Endothelial cell of umbilical vein (primary cell): Measurements from ENCODE around the gene CCDC27. TPM values are rescaled to one million over a fixed set of nuclear protein-coding genes. Genes with fewer than 3 reads are reported as not detected.

Experiments used
- BruUV-seq: library from RNA; stranded (reverse); fragments of 400-500 nt; replicated peaks from 2 replicates; lab custom pipeline; 2021; lab: Mats Ljungman, UMichigan
- CTCF ChIA-PET: fragments of 300-600, 350-600 bp; sonication (Branson Sonifier 250); formaldehyde crosslinking; loops from one replicate; lab custom pipeline; 2021; ENCODE audit warnings: antibody characterized with exemption, inconsistent platforms; lab: Charles Lee
- POLR2A ChIA-PET: fragments of 300-600, 350-600 bp; sonication (Branson Sonifier 250); formaldehyde crosslinking; loops from one replicate; lab custom pipeline; 2021; ENCODE audit warnings: antibody characterized with exemption, inconsistent platforms; lab: Charles Lee
- DNase-seq: peaks from one replicate; pipeline ENCODE4 v3.0.0-alpha.2; 2011; ENCODE audit warnings: low read depth, low spot score
- FAIRE-seq: peaks from 2 replicates; lab custom pipeline; 2011; peaks lifted over from hg19 to GRCh38; lab: Jason Lieb, UNC
- H2AFZ ChIP-seq: 2 replicates; pipeline ENCODE4 v1.6.0; 2012; ENCODE audit warnings: low read depth, low read length, control low read depth, inconsistent platforms
- H3K27ac ChIP-seq: 2 replicates; pipeline ENCODE4 v1.5.1; 2011; ENCODE audit warnings: low read depth, mild to moderate bottlenecking, control low read depth, low read length, moderate library complexity; ENCODE audit not compliant: insufficient read depth
- H3K27me3 ChIP-seq, 2 experiments: 2 replicates each; pipeline versions ENCODE4 v1.6.0 to v1.6.1; 2011; ENCODE audit warnings: low read length in 2 of 2, mixed read lengths in 1 of 2; ENCODE audit not compliant: control insufficient read depth in 2 of 2, insufficient read depth in 2 of 2
- H3K36me3 ChIP-seq, 2 experiments: 2 replicates in 1 of 2; 3 replicates in 1 of 2; pipeline ENCODE4 v1.5.1; 2011; ENCODE audit warnings: low read length in 2 of 2, mild to moderate bottlenecking in 1 of 2, moderate library complexity in 1 of 2; ENCODE audit not compliant: control insufficient read depth in 2 of 2, insufficient read depth in 2 of 2; ENCODE audit errors: extremely low read depth in 1 of 2
- H3K4me1 ChIP-seq: 3 replicates; pipeline ENCODE4 v1.5.1; 2011; ENCODE audit warnings: mild to moderate bottlenecking, low read length; ENCODE audit not compliant: control insufficient read depth, insufficient read depth; ENCODE audit errors: extremely low read depth
- H3K4me2 ChIP-seq: 2 replicates; pipeline ENCODE4 v1.6.1; 2011; ENCODE audit warnings: low read length, control low read depth, mixed read lengths; ENCODE audit not compliant: insufficient read depth
- H3K4me3 ChIP-seq, 3 experiments: fragments of 200-600 bp in 1 of 3; sonication (generic), shearing (Covaris generic) in 1 of 3; replicated peaks in 1 of 3; 2 replicates each; pipeline ENCODE4 v1.5.1; 2011 to 2016; ENCODE audit warnings: control low read depth in 3 of 3, low read length in 3 of 3, mild to moderate bottlenecking in 2 of 3, inconsistent platforms in 1 of 3, low read depth in 1 of 3, moderate library complexity in 1 of 3; ENCODE audit not compliant: insufficient read depth in 1 of 3
- H3K79me2 ChIP-seq: 2 replicates; pipeline ENCODE4 v1.6.0; 2012; ENCODE audit warnings: low read length, inconsistent platforms; ENCODE audit not compliant: control insufficient read depth, insufficient read depth
- H3K9ac ChIP-seq: replicated peaks from 2 replicates; pipeline ENCODE3; 2011; ENCODE audit warnings: low read length, control low read depth; ENCODE audit not compliant: insufficient read depth; ENCODE audit errors: extremely low read depth
- H3K9me1 ChIP-seq: replicated peaks from 3 replicates; pipeline ENCODE4 v1.6.0; 2011; ENCODE audit warnings: mild to moderate bottlenecking, low read length; ENCODE audit not compliant: control insufficient read depth, insufficient read depth; ENCODE audit errors: extremely low read depth
- H3K9me3 ChIP-seq: replicated peaks from 2 replicates; pipeline ENCODE4 v1.5.1; 2012; ENCODE audit warnings: low read length, inconsistent platforms; ENCODE audit not compliant: control insufficient read depth, insufficient read depth
- H4K20me1 ChIP-seq: replicated peaks from 2 replicates; pipeline ENCODE3; 2011; ENCODE audit warnings: mild to moderate bottlenecking, low read length; ENCODE audit not compliant: control insufficient read depth, insufficient read depth; ENCODE audit errors: extremely low read depth
- CTCF ChIP-seq, 2 donors: IDR thresholded peaks; 1 replicate in 1 of 2; 2 replicates in 1 of 2; pipeline ENCODE4 v1.5.1; 2011; ENCODE audit warnings: low read length in 2 of 2, mild to moderate bottlenecking in 2 of 2, moderate library complexity in 2 of 2, control low read depth in 1 of 2, inconsistent platforms in 1 of 2, low read depth in 1 of 2; ENCODE audit not compliant: insufficient read depth in 1 of 2; ENCODE audit errors: extremely low read depth in 1 of 2
- EZH2 ChIP-seq: IDR thresholded peaks from 2 replicates; pipeline ENCODE4 v1.6.1; 2012; ENCODE audit warnings: borderline replicate concordance, low read depth, mild to moderate bottlenecking, moderate library complexity, low read length, inconsistent platforms; ENCODE audit not compliant: severe bottlenecking
- FOS ChIP-seq: IDR thresholded peaks from 2 replicates; pipeline ENCODE4 v1.6.1; 2011; ENCODE audit warnings: mild to moderate bottlenecking, low read length, moderate library complexity, borderline replicate concordance; ENCODE audit not compliant: insufficient read depth
- GATA2 ChIP-seq: IDR thresholded peaks from 2 replicates; pipeline ENCODE4 v1.7.0; 2011; ENCODE audit warnings: low read depth, mild to moderate bottlenecking, moderate library complexity, mixed read lengths, low read length; ENCODE audit not compliant: insufficient read length, insufficient read depth
- JUN ChIP-seq: IDR thresholded peaks from 2 replicates; pipeline ENCODE4 v1.6.1; 2011; ENCODE audit warnings: borderline replicate concordance, low read depth; ENCODE audit not compliant: insufficient read length, insufficient read depth
- MAX ChIP-seq: IDR thresholded peaks from 2 replicates; pipeline ENCODE4 v1.6.1; 2011; ENCODE audit not compliant: insufficient read depth, insufficient read length
- MYC ChIP-seq: IDR thresholded peaks from one replicate; pipeline ENCODE4 v1.6.1; 2011; ENCODE audit warnings: mild to moderate bottlenecking, low read depth, low read length
- POLR2A ChIP-seq: IDR thresholded peaks from 2 replicates; pipeline ENCODE4 v1.6.1; 2012; ENCODE audit warnings: low read depth, mild to moderate bottlenecking, control low read depth, low read length
- POLR2AphosphoS5 ChIP-seq: IDR thresholded peaks from 2 replicates; pipeline ENCODE4 v1.6.1; 2012; ENCODE audit warnings: low read depth, mild to moderate bottlenecking, control low read depth, low read length, moderate library complexity; ENCODE audit not compliant: insufficient read depth
- dilution Hi-C: fragments of 300-500 bp; cut with MboI; formaldehyde crosslinking; loops from one replicate; pipeline ENCODE4 v1.15.0; 2019; ENCODE audit warnings: low sequenced_read_pairs; ENCODE audit not compliant: extremely low pct_ligation_motif_present
- intact Hi-C: fragments of 100-400 bp; cut with micrococcal nuclease; formaldehyde crosslinking; loops from one replicate; pipeline ENCODE4 v1.10.0; 2022
- polyA plus RNA-seq, 4 experiments: library from polyadenylated mRNA; depleted of rRNA in 3 of 4; stranded (reverse) in 3 of 4; unstranded in 1 of 4; fragments of >200 nt; gene quantifications; 2 replicates each; pipeline versions ENCODE4 v1.2.1 to v1.2.3, GENCODE V29; 2011 to 2012; ENCODE audit warnings: missing spikeins in 1 of 4
- total RNA-seq: library from RNA; stranded (reverse); gene quantifications from 2 replicates; pipeline ENCODE4 v1.2.3, GENCODE V29; 2021

The CCDC27 gene
- total and polyA plus RNA-seq, 2 donors (not counting 3 experiments of a cell fraction or from before 2014, with no cell fraction given): not detected

DNA sequence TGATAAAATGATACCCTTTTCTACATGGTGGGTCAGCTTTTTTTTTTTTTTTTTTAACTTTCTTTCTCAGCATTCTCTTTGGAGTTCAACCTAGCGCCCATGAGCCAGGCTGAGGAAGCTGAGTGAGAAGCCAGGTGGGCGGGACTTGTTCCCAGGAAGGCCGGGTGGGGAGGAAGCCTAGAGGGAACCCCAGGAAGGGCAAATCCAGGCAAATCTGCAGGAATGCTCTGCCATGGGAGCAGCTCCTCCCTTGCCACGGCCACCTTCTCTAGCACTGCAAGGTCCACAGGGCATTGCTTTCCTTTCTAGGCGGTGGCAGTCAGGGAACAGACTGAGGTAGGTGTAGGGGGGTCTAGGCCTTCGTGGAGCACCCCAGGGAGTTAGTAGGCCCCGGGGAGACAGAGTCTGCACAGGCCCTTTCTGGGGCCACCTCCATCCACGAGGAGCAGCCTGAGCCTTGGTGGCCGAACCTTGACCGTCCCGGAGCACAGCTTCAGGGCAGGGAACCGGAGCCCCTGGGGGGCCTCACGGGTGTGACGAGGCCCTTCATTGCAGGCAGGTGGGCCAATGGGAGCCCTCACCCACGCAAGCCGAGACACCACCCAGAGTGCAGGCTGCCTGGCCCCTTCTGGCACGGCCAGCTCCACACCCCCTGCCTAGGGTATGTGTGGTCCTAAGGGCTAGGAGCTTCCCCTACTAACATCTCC, 18.2 kb upstream of the CCDC27 start:
- POLR2A ChIA-PET: no interaction called here
- no peak overlapping the region for H3K4me3 ChIP-seq
- TF ChIP-seq EZH2 (no peak), CTCF (IDR thresholded peaks at IDR 0.05; ENCODE audit: extremely low read depth in 1 of 2, insufficient read depth in 1 of 2, low read depth in 1 of 2, low read length in 2 of 2) (no peak), FOS (no peak), MYC (no peak), JUN (no peak), POLR2AphosphoS5 (no peak), MAX (no peak), POLR2A (no peak), GATA2 (no peak)
- no peak overlapping the region for H3K9ac ChIP-seq
- DNase-seq (no peak), FAIRE-seq (no peak)
- CTCF ChIA-PET: interaction anchor here (0.8 to 3.5 kb wide), 3 partner anchors 9 to 281 kb away, joined by 3 to 25 read pairs (median 3); no protein-coding TSS in a partner anchor
- no peak overlapping the region for H3K4me2 ChIP-seq
- no peaks in the 10 kb centered on the region for H3K79me2 ChIP-seq
- BruUV-seq: no TSS peak
- no peak overlapping the region for H3K27ac ChIP-seq
- no peaks in the 10 kb centered on the region for H3K9me1 ChIP-seq
- intact Hi-C loops: no loop called here
- H3K27me3 ChIP-seq: no peaks in the 10 kb centered on the region
- H3K9me3 ChIP-seq: no peaks in the 10 kb centered on the region
- dilution Hi-C loops: no loop called here
- H3K4me1 ChIP-seq: no peaks in the 10 kb centered on the region
- no peak overlapping the region for H2AFZ ChIP-seq
- peaks cover 4 to 11% of the 10 kb centered on the region in 2 experiments for H3K36me3 ChIP-seq
- H4K20me1 ChIP-seq: no peaks in the 10 kb centered on the region
